Measurements from ENCODE around the gene CARD11. TPM values are rescaled to one million over a fixed set of nuclear protein-coding genes. Genes with fewer than 3 reads are reported as not detected.

CARD11 gene
- total RNA-seq, 1 experiment from 2014 or later: 0.57 TPM

GRCh38 chr7:2954433-2954853 lies 89.2 kb downstream of the CARD11 start:
- peaks cover 7 to 22% of the 10 kb centered on the region in 2 experiments; a peak in 3 of 4 replicates for H3K4me1 ChIP-seq (ENCODE audit: control insufficient read depth in 1 of 2, insufficient read depth in 2 of 2, low read length in 2 of 2)
- no peak overlapping the region for H3K9ac ChIP-seq (ENCODE audit: low read length)
- no peak overlapping the region for H3K4me3 ChIP-seq (replicated peaks in 1 of 2; ENCODE audit: low read depth in 1 of 2, low read length in 2 of 2)
- no TSS peak for BruUV-seq (replicated peaks)
- ChIA-PET CTCF (no interaction called here), RAD21 (ENCODE audit: low non-redundant PET in 1 of 2, low total read pairs in 2 of 2, uncharacterized antibody in 2 of 2, unreplicated experiment in 2 of 2) (no interaction called here), POLR2A (no interaction called here)
- no peak overlapping the region for H2AFZ ChIP-seq (ENCODE audit: low read depth, low read length, poor library complexity, severe bottlenecking)
- no peaks in the 10 kb centered on the region for H3K79me2 ChIP-seq (ENCODE audit: insufficient read depth, low read length)
- H3K27me3 ChIP-seq (ENCODE audit: insufficient read depth, low read length): no peaks in the 10 kb centered on the region
- H3K36me3 ChIP-seq (ENCODE audit: control insufficient read depth in 1 of 2, insufficient read depth in 2 of 2, low read length in 2 of 2): no peaks in the 10 kb centered on the region
- intact Hi-C loops (cut with micrococcal nuclease): no loop called here
- H3K9me2 ChIP-seq (ENCODE audit: insufficient read depth): no peaks in the 10 kb centered on the region
- DNase-seq (ENCODE audit: low read depth, low spot score) (no peak), ATAC-seq (no peak)
- H4K20me1 ChIP-seq (ENCODE audit: insufficient read depth): no peaks in the 10 kb centered on the region
- H3K27ac ChIP-seq (ENCODE audit: low read depth, low read length): no peak overlapping the region
- H3K4me2 ChIP-seq (ENCODE audit: low read length): 0 out of 2 replicates have a peak overlapping the region, but pooled peaks have one; percentile 14
- no peak for TF ChIP-seq ELF1 (IDR thresholded peaks at IDR 0.05; ENCODE audit: borderline replicate concordance, low read depth)
- TF ChIP-seq EGR1 (IDR thresholded peaks at IDR 0.05; ENCODE audit: low read depth): 0 out of 2 replicates have a peak, but pooled peaks have one; percentile 15
- TF ChIP-seq ZBTB33 (IDR thresholded peaks at IDR 0.05; ENCODE audit: extremely low read depth, insufficient replicate concordance, low read length): no peak
- no peak for TF ChIP-seq CBX3 (IDR thresholded peaks at IDR 0.05; ENCODE audit: low read depth)
- H3K9me3 ChIP-seq (ENCODE audit: control insufficient read depth in 1 of 2, insufficient read depth in 1 of 2, low read depth in 1 of 2, low read length in 2 of 2): no peaks in the 10 kb centered on the region; a peak in 1 of 4 replicates

- DNase-seq (ENCODE audit: low read depth, low spot score) (no peak), ATAC-seq (0 out of 2 replicates have a peak, but pooled peaks have one; percentile 6)
- Histone ChIP-seq H3K27ac (ENCODE audit: low read depth, low read length) (no peak overlapping the region), H3K79me2 (ENCODE audit: insufficient read depth, low read length) (no peaks in the 10 kb centered on the region), H3K27me3 (ENCODE audit: insufficient read depth, low read length) (no peaks in the 10 kb centered on the region), H3K36me3 (ENCODE audit: control insufficient read depth in 1 of 2, insufficient read depth in 2 of 2, low read length in 2 of 2) (no peaks in the 10 kb centered on the region), H3K9ac (ENCODE audit: low read length) (no peak overlapping the region), H3K9me2 (ENCODE audit: insufficient read depth) (no peaks in the 10 kb centered on the region), H3K4me1 (ENCODE audit: control insufficient read depth in 1 of 2, insufficient read depth in 2 of 2, low read length in 2 of 2) (peaks cover 7 to 22% of the 10 kb centered on the region in 2 experiments; a peak in 3 of 4 replicates), H3K4me2 (ENCODE audit: low read length) (no peak overlapping the region), H3K9me3 (ENCODE audit: control insufficient read depth in 1 of 2, insufficient read depth in 1 of 2, low read depth in 1 of 2, low read length in 2 of 2) (no peaks in the 10 kb centered on the region; a peak in 1 of 4 replicates), H3K4me3 (replicated peaks in 1 of 2; ENCODE audit: low read depth in 1 of 2, low read length in 2 of 2) (no peak overlapping the region), H4K20me1 (ENCODE audit: insufficient read depth) (no peaks in the 10 kb centered on the region), H2AFZ (ENCODE audit: low read depth, low read length, poor library complexity, severe bottlenecking) (no peak overlapping the region)
- no peak for TF ChIP-seq JUND (IDR thresholded peaks at IDR 0.05)
- ChIA-PET RAD21 (ENCODE audit: low non-redundant PET in 1 of 2, low total read pairs in 2 of 2, uncharacterized antibody in 2 of 2, unreplicated experiment in 2 of 2) (no interaction called here), CTCF (no interaction called here), POLR2A (no interaction called here)
- intact Hi-C loops (cut with micrococcal nuclease): no loop called here
- BruUV-seq (replicated peaks): no TSS peak
Observed at GRCh38 chr7:2953588-2954407, 89.9 kb downstream of the CARD11 start.
